ENCODE results near the gene GABBR2.

GRCh38 chr9:98590101-98590500 is 118.6 kb downstream of the GABBR2 start:
- TF ChIP-seq CTCF (IDR thresholded peaks at IDR 0.05 in 2 of 3, conservative IDR thresholded peaks at IDR 0.05 in 1 of 3; ENCODE audit: insufficient read depth in 2 of 3, low read depth in 1 of 3, low read length in 3 of 3) (no peak), ZNF324 (CRISPR knock-in tag; IDR thresholded peaks at IDR 0.05) (no peak), CBFB (CRISPR knock-in tag; IDR thresholded peaks at IDR 0.05) (no peak), ZHX1 (conservative IDR thresholded peaks at IDR 0.05; ENCODE audit: low read length) (no peak), TBP (optimal IDR thresholded peaks at IDR 0.05; ENCODE audit: low read depth, low read length) (no peak), ZBTB7A (IDR thresholded peaks at IDR 0.05; ENCODE audit: borderline replicate concordance, control insufficient read depth, low read depth, low read length) (no peak), NFXL1 (CRISPR knock-in tag; IDR thresholded peaks at IDR 0.05) (no peak), RBM14 (IDR thresholded peaks at IDR 0.05; ENCODE audit: borderline replicate concordance, insufficient read depth, low read depth, low read length) (no peak), YY1 (IDR thresholded peaks at IDR 0.05; ENCODE audit: borderline replicate concordance in 1 of 3, control insufficient read depth in 1 of 3, extremely low read depth in 1 of 3, insufficient read depth in 3 of 3, insufficient read length in 1 of 3, insufficient replicate concordance in 2 of 3, low read depth in 1 of 3, low read length in 2 of 3) (no peak)

Data from K562 (cell line).